Transverse colon (tissue), 4 donors: ENCODE data around the gene ADK.

Experiments
- EP300 ChIP-seq: sonication (generic); formaldehyde crosslinking; IDR thresholded peaks from one replicate; pipeline ENCODE4 v1.6.1; 2017; ENCODE audit warnings: antibody characterized with exemption, low read depth
- POLR2A ChIP-seq: fragments of 450-650 bp; IDR thresholded peaks from one replicate; pipeline ENCODE4 v1.6.1; 2016; ENCODE audit warnings: antibody characterized with exemption, mild to moderate bottlenecking, moderate library complexity
- POLR2AphosphoS5 ChIP-seq, 3 donors: sonication (generic); formaldehyde crosslinking; IDR thresholded peaks; one replicate each; pipeline ENCODE4 v1.6.1; 2016; ENCODE audit warnings: antibody characterized with exemption in 3 of 3
- TF ChIP-seq, protein P1 (sequence below), 5 experiments: fragments of 200-600 bp in 3 of 5; fragments of 450-650 bp in 2 of 5; sonication (generic) in 3 of 5; IDR thresholded peaks; 1 replicate in 2 of 5; 2 replicates in 3 of 5; pipeline ENCODE4 v1.5.1; 2016 to 2017; ENCODE audit warnings: antibody characterized with exemption in 5 of 5, inconsistent platforms in 3 of 5, mild to moderate bottlenecking in 2 of 5, moderate library complexity in 1 of 5

DNA sequence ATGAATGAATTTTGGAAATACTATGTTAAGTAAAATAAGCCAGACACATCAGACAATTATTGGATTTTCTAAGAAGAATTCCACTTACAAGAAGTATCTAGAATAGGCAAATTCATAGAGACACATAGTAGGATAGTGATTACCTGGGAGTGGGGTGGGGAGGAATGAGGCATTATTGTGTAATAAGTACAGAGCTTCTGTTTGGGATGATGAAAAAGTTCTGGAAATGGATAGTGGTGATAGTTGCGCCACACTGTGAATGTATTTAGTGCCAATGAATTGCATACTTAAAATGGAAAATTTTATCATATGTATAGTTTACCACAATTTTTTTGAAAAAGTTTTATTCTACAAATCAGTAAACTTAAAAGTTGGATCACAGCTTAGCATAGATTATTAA is 378.2 kb downstream of the ADK start:
- TF ChIP-seq, protein P1, sequence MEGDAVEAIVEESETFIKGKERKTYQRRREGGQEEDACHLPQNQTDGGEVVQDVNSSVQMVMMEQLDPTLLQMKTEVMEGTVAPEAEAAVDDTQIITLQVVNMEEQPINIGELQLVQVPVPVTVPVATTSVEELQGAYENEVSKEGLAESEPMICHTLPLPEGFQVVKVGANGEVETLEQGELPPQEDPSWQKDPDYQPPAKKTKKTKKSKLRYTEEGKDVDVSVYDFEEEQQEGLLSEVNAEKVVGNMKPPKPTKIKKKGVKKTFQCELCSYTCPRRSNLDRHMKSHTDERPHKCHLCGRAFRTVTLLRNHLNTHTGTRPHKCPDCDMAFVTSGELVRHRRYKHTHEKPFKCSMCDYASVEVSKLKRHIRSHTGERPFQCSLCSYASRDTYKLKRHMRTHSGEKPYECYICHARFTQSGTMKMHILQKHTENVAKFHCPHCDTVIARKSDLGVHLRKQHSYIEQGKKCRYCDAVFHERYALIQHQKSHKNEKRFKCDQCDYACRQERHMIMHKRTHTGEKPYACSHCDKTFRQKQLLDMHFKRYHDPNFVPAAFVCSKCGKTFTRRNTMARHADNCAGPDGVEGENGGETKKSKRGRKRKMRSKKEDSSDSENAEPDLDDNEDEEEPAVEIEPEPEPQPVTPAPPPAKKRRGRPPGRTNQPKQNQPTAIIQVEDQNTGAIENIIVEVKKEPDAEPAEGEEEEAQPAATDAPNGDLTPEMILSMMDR (IDR thresholded peaks at IDR 0.05) = no peak
- TF ChIP-seq POLR2A = no peak
- TF ChIP-seq POLR2AphosphoS5 (IDR thresholded peaks at IDR 0.05) = no peak
- TF ChIP-seq EP300 = no peak
